GM12801 (cell line): ENCODE measurements around the gene IRX6.

Experiments used
- TF ChIP-seq, protein P1 (sequence below): IDR thresholded peaks from one replicate; pipeline ENCODE4 v1.5.1; 2011; ENCODE audit warnings: control low read depth; ENCODE audit not compliant: insufficient read length; ENCODE audit errors: extremely low read depth

IRX6 gene

DNA sequence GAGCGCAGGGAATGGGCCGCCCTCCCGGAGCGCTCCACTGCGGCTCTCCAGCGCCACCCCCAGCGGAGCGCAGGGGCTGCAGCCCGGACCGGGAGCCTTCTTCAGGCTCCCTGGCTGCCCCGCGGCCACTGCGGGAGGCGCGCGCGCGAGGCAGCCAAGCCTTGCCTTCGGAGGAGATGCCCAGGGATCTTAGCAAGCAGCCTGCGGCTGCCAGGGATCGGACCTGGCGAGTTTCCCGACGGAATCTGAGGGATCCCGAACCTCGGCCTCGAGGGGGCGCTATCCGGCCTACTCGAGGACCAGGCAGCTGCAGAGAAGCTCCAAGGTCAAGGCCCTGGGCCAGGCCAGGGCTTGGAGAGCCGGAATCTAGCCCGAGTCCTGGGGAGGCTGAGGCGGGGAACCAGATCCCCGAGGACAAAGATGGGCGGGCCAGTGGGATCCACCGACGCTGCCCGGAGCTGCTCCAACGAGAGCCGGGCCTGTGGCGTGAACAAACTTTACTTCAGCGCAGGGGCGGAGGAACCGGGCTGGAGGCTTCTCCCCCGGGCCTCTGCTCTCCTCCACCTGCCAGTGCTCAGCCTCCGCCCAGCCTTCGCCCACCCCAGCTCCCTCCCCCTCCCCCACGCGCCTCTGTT, at the start of gene IRX6:
Gene IRX6 (plus strand): TSS at position 567 of the 635 bp plus-strand sequence. CDS start 889 bp downstream, outside the sequence.
- TF ChIP-seq, protein P1, sequence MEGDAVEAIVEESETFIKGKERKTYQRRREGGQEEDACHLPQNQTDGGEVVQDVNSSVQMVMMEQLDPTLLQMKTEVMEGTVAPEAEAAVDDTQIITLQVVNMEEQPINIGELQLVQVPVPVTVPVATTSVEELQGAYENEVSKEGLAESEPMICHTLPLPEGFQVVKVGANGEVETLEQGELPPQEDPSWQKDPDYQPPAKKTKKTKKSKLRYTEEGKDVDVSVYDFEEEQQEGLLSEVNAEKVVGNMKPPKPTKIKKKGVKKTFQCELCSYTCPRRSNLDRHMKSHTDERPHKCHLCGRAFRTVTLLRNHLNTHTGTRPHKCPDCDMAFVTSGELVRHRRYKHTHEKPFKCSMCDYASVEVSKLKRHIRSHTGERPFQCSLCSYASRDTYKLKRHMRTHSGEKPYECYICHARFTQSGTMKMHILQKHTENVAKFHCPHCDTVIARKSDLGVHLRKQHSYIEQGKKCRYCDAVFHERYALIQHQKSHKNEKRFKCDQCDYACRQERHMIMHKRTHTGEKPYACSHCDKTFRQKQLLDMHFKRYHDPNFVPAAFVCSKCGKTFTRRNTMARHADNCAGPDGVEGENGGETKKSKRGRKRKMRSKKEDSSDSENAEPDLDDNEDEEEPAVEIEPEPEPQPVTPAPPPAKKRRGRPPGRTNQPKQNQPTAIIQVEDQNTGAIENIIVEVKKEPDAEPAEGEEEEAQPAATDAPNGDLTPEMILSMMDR = no peak

DNA sequence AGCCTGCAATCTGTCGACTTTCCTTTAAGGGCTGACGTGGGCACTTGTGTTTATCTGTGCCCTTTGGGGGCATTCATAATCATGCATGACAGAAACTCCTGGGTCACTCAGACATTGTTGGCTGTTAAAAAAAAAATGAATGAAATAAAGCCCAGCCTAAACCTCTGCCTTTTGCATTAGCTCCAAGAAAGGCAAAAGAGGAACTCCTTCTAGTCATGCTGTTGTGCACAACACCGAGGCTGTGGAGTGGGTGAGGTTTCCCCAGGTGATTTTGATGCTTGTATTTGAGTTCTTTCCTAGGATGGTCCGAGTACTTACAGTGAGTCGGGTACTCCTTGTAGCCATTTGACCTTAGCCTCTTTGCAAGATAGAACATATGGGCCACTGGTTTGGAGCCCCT, 49.6 kb upstream of the IRX6 start:
- TF ChIP-seq, protein P1 = no peak

DNA sequence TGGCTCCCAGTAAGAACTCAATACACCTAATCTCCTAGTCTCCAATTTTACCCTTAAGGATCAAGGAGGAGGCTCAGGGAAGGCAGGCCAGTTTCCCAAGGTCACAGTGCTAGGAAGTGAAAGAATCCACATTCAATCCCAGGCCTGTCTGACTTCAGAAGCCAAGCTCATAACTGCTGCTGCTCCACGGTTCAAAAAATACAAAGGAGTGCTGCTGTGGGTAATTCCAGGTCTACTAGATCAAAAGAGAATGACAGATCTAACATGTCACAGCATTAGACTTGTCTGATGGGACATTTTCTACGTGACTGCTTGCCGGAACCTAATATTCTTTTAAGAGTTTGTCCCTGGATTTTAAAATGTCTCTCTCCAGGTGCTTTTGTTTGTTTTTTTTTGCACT, 48.8 kb upstream of the IRX6 start:
- TF ChIP-seq, protein P1 = no peak

DNA sequence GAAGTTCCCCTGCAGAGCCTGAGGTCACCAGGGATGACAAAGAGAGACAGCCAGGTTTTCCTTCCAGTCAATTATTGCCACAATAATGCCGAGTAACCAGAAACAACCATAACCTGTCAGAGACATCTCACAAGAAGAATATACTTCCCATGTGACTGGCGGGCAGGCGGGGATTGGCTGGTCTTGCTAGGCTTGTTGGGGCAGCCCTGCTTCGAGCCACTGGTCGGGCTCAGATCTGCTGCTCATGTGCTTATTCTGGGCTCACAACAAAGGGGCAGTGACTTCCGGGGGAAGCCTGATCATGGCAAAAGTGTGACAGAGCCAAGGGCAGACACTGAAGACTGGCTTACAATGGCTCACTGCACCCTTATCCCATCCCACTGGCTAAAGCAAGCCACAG, 48.1 kb upstream of the IRX6 start:
- TF ChIP-seq, protein P1 = no peak

DNA sequence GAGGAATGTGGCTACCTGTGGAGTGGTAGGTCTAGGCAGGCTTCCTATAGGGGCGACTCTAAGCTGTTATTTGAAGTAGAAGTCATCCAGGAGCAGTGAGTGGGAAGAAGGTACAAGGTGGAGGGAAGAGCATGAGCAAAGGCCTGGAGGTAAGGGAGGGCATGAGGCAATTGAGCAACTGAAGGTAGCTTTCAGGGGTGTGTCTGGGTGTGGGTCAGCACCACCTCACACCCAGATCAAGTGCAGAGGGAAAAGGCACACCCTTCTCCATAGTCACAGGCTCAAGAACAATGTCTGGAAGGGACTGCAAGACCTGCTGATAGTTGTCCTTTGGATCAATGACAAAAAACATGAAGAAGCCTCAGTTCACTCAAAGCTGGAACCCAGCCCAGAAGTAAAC, 46.5 kb upstream of the IRX6 start:
- TF ChIP-seq, protein P1 = no peak

DNA sequence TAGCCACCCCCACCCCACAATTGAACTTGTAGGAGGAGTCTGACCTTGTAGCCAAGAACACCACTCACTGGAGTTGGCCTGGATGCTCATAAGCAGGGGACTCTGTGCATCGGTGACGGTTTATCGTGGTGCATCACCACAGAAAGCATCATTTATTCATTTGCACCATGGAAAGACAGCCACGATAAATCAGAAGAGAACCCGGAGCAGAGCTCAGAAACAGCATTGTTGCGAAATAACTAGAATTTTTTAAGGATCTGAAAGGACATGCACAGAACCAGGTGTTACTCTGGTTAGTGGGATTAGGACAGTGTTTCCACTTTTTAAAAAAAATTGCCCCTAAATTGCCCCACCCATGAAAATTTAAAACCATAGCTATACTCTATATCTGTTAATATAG, 44.4 kb upstream of the IRX6 start:
- TF ChIP-seq, protein P1 = no peak

DNA sequence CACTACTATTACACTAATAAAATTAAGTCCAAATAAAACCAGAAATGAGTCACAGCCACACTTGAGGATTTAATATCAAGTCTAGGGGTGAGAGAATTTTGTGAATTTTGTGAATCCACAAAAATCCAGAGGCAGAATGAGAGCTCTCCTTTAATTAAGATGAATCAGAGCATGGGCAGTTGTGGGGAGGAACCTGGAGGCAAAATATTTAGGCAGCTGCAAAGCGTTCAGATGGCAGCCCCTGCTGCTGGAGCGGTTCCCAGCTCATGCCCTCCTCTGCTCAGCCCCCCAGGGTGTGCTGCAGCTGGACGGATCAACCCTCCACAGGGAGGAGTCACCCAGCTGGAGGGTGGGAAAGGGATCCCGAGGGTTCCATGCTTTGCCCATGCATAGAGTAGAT, 43.4 kb upstream of the IRX6 start:
- TF ChIP-seq, protein P1 = no peak
